ENCODE results near the gene DCTN3.
A peak's percentile ranks its signal among the peaks of the same experiment; 100 is the strongest.
"Not testable (repeated sequence)": the region's sequence is repeated elsewhere in the genome, so short reads cannot be mapped to it uniquely, and the experiment has no call there.

DCTN3 gene

DNA sequence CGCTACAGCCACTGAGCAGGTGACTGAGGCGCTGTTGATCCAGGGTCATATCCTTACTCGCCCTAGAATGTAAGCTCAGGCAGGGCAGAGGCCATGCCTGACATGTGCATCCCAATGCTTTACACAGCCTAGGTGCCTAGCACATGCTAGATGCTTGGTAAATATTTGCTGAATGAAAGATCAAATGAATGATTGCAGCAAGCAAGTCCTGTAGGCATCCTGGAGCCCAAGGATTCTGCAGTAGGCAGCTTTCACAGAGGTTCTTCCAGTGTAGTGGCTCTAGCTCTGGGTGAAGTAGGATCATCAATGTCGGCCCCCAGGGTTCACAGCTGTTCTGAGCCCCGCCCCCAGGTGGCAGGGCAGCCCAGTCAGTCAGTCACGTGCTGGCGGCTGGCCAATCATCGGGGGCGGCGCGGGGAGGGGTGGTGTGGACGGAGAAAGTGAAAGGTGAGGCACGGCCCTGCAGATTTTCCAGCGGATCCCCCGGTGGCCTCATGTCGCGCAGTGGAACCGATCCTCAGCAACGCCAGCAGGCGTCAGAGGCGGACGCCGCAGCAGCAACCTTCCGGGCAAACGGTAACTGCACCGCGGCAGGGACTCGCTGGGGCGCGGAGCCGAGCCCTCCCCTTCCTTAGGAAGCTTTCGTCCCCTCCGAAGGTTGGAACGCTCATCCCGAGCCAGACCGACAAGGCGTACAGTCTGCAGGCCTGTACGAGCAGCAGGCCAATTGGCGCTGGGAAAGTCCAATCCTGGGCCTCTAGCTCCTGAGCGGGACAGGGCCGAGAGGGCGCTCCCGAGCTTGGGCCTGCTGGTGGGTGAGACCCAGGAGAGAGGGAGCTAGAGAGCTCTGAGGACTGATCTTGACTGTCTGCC, 26.2 kb upstream of the DCTN3 start, which contains the start of gene GALT:
GALT (plus strand) TSS at position 465 of the 873 bp plus-strand sequence; CDS start at position 495, 30 bp downstream.
- DNase-seq, result peak; percentile 93

DNA sequence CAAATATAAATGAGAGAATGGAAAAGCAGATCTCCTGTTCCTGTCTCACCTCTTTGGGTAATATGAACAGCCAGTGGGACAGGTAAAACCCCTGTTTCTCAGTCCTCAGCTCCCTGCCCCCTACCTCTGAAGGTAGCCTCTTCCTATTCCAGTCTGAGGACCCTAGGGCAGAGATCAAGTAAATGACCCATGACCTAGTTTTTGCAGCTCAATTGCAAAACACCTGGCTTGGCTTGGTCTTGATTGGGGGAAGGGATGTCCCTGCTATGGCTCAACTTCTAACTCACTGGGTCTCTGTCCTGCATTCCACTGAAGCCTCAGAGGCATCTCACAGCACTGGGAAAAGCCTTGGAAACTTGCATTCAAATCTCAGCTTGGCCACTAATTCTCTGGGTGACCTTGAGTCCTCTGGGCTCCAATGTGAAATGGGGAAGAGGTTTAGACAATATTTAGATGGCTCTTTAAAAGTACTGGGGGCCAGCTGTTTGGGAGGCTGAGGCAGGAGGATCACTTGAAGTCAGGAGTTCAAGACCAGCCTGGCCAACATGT, 24.5 kb upstream of the DCTN3 start:
- no peak for DNase-seq

DNA sequence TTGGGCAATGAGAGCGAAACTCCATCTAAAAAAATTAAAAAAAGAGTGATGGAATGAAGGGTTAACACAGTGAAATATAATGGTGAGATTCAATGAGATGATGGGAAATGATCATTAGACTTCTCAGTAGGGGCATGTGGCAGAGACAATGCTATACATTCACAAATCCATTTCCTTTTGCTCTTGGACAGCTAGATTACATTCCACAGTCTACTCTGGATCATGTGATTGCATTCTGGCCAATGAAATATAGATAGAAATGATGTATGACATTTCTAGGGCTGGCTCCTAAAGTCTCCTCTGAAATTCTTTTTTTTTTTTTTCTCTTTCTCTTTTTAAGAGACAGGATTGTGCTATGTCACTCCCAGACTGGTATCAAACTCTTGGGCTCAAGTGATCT, 22.4 kb upstream of the DCTN3 start:
- DNase-seq, result no peak

DNA sequence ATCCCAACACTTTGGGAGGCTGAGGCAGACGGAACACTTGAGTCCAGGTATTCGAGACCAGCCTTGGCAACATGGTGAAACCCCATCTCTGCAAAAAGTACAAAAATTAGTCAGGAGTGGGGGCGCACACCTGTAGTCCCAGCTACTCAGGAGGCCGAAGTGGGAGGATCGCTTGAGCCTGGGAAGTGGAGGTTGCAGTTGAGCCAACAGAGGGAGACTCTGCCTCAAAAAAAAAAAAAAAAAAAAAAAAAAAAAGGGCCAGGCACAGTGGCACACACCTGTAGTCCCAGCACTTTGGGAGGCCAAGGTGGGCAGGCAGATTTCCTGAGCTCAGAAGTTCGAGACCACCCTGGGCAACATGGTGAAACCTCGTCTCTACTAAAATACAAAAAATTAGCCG, 19.0 kb upstream of the DCTN3 start:
- not testable (repeated sequence) for DNase-seq

DNA sequence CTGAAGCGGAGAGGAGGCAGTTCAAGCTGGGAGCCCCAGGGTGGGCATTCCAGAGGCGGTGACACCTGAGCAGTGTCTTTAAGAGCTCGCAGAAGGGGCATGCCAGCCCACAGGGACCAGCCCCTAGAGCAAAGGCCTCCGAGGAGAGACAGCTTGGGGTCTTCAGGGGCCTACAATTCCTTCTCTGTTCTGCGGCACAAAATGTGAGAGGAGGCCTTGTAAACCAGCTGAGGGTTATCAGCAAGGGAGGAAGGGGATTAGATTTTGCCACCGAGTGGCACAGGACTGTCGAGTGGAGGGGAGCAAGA, 17.8 kb upstream of the DCTN3 start:
- no peak for DNase-seq

DNA sequence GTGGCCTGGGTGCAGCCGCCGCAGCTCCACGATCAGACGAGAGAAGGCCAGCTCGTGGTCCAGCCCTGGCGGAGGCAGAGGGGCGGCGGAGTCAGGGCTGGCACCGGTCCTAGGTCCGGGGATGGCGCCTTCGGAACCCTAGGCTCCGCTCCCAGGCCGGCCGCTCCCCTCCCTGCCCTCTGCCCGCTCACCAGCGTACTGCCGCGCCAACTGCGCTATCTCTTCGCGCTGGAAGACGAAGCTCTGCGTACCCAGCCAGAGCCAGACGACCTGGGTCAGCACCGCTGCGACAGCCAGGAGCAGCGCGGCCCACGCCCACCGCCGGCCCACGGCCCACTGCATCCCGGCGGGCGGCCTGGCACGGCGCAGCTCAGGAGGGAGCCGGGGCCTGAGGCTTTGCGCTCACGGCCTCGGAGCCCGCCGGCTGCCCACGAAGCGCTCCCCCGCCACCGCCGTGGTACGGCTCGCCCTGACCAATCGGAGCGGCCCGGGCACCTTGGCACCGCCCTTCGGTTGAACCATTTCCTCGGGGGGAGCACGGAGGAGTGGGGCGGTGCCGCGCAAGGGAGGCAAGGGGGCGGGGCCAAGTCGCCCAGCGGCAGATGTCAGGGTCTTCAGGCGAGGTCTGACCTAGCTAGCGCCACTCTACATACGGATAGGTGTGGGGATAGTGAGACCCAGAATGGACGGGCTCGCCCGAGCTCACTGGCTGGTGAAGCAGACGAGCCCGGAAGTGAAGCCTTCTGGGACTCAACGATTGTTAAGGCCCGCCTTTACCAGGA, 17.3 kb upstream of the DCTN3 start, which contains the start of gene SIGMAR1:
SIGMAR1 (minus strand) TSS at position 432 of the 782 bp plus-strand sequence; CDS start at position 342, 90 bp downstream.
- DNase-seq, result peak; percentile 93

DNA sequence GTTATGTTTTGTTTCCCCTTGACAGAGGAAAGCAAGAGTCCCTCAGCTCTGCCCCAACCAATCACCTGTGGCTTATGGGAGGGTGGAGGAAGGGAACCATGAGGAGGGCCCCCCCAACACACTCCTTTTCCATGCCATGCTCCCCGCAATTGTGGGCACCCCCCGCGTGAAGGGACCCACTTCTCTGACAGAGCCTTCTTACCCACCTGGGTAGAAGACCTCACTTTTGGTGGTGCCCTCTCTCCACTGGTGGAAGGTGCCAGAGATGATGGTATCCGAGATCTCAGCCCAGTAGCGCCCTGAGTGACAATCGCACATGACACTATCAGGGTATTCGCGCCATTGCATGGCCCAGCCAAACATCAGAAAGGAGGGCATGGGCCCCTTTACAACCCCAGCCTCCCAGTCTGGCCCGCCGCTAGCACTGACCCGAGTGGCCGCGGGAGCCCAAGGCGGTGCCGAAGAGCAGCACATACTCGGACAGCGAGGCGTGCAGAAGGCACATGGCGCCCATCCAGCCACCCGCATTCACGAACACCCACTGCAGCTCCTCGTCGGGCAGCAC, 16.6 kb upstream of the DCTN3 start:
- DNase-seq, result no peak

DNA sequence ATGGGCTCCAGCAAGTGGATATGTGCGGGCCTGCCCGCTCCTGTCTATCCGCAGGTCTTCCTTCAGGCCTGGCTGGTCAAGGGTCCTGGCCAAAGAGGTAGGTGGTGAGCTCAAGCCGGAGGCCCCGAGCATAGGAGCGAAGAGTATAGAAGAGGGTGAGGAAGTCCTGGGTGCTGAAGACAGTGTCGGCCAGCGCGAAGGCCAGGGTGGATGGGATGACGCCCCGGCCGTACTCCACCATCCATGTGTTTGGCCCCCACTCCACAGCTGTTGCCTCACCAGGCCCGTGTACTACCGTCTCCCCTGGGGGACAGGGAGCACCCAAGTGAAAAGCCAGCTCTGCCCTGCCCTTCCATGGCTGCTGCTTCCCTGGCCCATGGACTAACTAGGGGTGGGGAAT, 15.3 kb upstream of the DCTN3 start:
- DNase-seq, result no peak

DNA sequence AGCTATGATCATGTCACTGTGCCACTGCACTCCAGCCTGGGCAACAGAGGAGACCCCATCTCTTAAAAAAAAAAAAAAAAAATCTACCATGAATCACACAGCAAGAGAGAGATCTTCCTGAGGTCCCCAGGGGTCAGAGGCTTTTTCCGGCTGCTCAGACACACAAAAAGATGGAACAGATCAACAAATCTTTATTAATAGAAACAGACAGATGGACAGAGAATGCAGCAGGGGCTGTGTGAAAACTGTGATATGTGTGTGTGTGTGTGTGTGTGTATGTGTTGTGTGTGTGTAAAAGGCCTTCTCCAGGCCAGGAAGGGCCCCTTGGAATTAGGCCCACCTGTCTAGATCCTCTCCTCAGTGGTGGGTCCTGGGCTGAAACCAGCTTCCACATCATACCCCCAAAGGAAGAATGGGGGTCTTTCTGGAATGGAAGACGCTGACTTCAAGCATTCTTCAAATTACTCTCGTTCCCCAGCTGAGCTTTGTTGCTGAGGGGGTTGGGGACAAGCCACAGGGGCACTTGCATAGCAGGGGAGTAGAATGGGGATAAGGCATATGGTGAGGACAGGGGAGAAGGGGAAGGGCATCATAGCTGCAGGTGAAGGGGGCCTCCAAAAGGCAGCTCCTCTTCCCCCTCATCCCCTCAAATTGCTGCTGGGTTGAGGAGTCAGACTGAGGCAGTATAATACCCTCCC, 14.4 kb upstream of the DCTN3 start:
- no peak for DNase-seq

DNA sequence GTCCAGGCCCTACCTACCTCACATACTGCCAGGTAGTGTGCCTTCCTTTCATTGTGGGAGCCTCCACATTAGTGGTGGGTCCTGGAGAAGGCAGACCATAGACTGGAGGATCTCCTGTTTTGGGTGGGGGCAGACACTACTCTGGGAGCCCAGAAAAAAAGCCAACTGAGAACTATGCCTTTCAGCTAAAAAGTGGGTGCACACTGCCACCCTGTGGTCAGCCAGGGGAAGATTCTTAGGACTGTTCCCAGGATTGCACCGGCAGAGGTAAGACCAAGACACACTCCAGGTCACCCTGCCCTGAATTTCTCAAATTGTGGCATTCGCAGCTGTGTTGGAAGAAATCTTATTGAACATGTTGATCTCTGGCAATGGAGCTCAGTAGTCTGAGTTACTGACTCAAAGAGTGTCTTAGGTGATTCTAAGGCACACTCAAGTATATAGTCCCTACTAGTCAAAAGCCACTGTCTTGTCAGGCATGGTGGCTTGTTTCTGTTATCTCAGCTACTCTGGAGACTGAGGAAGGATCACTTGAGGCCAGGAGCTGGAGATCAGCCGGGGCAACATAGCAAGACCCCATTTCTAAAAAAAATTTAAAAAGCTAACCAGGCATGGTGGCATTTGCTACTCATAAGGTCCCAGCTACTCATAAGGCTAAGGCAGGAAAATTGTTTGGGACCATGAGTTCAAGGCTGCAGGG, 13.7 kb upstream of the DCTN3 start:
- peak; percentile 49 for DNase-seq

DNA sequence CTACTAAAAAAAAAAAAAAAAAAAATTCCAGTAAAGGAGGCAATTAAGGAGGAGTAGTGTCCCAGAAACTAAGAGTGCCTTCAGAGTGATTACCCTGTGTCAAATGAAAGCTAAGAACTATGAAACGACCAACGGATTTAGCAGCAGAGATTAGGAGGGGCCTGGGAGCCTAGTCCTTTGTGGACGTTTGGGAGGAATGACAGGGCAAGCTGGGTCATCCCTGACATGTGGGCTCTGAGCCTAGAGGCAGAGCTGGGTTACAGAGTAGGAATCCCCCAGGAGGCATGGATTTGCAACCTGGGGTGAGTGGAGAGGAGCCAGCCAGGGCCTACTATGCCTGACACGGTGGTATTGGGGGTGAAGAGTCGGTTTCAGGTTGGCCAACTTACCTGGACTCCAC, 12.9 kb upstream of the DCTN3 start:
- no peak for DNase-seq

DNA sequence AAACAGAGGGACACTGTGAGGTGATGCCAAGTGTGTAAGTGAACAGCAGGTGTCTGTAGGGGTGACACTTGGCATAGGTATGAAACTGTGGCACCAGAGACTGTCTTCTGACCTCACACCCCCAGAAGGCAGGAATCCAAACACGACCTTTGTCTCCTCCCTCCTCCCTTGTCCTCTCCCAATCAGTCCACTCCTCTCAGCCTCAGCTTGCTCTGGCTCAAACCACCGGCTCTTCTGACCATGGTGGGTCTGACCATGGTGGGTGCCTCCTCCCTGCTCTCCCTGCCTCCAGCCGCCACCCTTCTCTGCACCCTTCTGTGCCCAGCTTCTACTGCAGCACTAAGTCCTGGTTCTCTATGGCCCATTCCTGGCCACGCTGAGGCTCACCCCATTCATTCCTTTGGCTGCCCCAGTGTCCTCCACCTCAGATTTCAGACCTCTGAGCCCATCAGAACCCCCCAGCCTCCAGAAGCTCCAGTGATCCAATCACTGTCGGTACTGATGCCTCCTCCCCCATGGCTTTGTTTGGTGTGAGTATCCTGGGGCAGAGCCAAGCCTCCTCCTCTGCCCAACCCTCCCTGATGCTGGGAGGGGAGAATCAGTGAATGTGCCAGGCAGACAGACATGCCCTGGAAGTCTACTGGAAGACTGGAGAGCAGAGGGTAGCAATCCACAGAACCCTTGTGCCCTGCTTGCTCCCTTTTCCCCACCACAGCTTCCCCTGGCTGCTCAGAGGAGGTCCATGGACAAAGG, 10.3 kb upstream of the DCTN3 start:
- no peak for DNase-seq

DNA sequence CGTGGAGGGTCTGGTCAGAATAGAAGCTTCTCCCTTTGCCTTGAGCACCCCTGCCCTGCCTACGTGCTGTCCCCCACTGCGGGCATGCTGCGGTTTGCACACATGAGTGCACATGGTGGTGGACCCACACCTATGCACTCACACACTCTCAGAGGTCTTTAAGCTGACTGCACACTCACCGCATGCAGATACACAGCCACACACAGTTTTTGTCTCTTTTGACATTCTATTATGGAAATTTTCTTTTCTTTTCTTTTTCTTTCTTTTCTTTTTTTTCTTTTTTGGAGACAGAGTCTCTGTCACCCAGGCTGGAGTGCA, 9.2 kb upstream of the DCTN3 start:
- no peak for DNase-seq

DNA sequence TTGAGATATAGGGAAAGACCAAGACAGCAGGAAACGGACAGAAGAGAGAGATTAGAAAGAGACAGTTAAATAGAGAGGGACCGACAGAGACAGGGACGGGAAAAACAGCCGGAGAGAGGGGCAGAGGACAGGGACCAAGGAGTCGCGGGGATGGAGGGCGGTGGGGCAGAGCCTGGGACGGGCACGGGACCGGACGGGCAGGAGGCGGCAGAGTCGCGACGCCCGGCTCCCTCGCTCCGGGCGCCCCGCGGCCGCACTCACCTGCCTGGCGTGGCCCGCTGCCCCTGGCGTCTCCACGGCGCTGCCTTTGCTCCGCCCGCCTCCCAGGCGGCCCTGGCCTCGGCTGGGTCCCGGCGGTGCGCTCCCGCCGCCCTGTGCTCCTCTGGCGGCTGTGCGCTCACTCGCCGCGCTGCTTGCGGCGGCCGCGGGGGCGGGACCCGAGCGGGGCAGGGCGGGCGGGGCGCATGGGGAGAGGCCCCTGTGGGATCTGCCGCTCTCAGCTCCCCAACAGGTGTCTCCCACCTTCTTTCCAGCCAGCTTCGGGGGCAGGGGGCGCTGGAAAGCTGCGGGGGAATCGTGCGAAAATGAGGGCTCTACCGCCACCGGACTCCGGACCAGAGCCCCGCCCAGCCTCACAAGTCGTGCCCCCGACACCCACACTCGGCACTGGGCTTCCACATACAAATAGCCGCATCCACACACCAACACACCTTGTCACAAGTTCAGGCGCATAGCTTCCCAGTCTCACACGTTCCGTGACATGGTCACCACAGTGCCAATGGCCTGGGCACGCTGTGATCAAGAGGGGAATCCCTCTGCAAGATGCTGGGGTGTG, 8.6 kb upstream of the DCTN3 start, which contains the start of gene ARID3C:
ARID3C (minus strand) TSS at position 411 of the 835 bp plus-strand sequence. CDS start 1,052 bp downstream, outside the sequence.
- DNase-seq, result peak; percentile 40

DNA sequence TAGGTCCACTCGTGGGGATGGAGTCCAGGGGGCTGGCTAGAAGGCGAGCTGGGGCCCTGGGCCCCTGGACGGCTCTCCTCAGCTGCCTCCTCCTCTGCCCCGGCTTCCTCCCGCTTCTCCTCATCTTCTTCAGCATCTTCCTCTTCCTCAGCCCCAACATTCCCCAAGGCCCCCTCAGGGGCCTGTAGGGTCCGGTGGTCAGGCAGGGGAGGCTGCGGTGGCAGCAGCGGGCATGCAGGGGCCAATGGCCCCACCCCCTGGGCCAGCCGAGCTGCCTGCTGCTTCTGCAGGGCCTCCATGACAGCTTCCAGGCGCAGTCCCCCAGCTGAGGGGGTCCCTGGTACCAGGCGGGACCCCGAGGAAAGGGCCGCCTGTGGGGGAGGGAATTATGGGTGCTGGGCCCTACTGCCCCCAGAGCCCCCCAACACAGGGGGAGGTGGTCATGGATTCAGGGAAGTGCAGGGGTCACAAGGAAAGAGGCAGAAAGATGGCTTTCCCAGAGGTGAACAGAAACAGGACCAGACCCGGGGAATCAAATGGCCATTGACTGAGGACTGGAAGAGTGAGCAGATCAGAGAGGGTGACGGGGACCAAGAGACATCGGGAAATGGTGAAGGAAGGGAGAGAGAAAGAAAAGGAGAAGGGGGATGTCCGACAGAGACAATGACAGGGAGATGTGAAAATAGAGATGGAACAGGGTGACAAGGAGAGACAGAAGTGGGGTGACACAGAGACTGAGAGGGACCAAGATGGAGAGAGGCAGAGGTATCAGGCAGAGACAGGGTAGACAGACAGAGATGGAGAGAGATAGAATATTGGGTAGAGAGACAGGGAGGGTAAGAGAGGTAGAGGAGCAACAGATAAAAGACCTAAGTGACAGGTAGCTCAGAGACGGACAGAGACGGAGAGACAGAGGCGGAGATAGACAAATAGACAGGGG, 7.7 kb upstream of the DCTN3 start:
- no peak for DNase-seq

DNA sequence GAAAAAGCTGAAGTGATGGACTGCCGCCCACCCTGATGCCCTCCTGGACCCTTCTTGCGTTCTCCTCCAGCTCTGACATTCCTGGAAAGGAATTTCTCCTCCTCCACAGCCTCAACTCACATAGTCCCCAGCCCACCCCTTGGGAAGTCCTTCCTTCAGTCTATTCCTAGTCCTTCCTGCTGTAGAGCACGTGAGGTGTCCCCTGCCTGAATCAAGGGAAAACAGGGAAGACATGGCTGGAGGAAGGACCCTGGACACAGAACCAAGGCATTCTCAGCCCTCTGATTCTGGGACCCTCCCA, 4.8 kb upstream of the DCTN3 start:
- no peak for DNase-seq

DNA sequence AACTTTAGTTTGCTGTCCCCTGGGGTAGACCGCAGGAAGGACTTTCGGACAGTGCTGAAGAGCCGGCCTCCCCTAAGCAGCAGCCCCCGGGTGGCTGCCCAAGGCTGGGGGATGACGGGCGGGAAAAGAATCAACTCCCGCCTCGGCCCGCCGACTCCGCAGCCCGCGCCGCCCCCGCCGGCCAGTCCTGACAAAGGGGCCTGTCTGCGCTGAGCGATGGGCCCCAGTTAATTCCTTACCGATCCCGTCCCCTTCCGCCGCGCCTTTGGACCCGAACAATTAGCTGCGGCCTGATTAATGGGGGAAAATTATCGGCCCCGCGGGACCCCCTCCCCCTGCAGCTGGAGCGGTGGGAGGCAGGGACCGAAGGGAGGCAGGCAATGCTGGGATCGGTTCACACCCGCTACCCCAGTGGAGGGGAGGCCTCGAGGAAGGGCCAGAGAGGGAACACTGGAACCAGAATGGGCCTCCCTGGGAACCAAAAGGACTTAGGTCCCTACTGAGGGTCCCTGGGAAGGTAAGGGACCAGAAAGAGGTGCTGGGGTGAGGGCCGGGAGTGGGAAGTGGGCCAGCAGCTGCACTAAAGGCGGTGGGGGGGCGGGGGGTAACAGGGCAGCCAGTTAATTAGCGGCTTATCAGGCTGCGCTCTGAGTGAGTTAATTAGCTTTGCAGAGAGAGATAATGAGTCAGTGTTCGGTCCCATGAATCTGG, 4.3 kb upstream of the DCTN3 start:
- DNase-seq, result no peak

DNA sequence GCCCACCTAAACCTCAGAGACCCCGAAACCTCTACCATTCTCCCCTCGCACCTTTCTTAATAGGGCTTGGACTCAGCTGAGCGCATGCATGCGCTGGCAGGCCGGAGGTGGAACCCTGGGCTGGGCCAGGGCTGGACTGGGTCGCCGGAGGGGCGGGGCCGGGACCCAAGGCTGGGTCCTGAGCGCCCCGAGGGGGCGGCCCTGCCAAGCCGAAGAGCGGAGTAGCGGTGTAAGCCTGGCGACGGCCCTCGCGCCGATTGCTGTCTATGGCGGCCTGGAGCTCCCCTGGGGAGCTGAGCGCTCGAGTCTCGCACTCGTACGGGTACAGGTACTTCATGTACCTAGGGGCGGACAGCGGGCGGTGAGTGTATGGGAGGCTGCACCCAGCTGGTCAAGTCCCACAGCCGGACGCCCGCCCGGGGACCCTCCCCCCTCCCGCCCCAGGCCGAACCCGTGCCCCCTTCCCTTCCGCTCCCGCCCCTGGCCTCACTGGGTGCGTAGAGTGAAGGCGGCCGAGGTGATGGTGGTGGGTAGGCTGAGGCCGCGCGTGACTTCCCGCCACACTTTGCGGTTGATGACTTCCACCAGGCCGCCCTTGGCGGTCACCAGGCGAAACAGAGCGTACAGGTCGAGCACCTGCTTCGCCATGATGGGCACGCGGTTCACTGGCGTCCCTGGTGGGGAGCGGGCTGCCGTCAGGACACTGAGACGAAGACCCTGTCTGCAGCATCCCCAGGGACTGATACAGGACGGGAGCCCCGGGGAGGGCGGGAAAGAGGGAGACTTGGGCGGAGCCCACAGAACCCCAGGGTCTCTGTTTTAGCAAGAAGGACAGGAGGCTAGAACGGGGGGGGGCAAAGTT, 3.3 kb upstream of the DCTN3 start:
- DNase-seq, result no peak
